HuH-7.5 (cell line): ENCODE measurements around the gene FLRT3.

Experiments
- DNase-seq: peaks from one replicate; pipeline ENCODE4 v3.0.0; 2011; ENCODE audit warnings: low spot score

Gene FLRT3

DNA sequence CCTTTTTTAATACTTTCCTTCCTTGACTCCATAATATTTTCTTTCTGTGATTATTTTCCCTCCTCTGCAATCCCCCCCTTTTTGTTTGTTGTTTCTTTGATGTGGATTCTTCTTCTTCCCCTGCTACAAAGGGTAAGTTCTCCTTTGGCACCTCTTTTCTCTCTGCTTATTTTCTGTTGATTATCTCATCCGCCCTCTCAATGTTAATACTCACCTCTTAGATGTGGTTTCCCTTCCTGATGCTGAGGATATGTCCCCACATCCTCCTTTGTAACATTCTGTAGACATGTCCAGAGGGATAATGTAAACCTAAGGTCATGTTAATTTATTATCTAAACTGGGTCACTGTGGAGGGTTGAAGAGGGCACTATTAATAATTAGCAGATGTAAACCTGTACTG, 17.7 kb downstream of the FLRT3 start:
- no peak for DNase-seq

DNA sequence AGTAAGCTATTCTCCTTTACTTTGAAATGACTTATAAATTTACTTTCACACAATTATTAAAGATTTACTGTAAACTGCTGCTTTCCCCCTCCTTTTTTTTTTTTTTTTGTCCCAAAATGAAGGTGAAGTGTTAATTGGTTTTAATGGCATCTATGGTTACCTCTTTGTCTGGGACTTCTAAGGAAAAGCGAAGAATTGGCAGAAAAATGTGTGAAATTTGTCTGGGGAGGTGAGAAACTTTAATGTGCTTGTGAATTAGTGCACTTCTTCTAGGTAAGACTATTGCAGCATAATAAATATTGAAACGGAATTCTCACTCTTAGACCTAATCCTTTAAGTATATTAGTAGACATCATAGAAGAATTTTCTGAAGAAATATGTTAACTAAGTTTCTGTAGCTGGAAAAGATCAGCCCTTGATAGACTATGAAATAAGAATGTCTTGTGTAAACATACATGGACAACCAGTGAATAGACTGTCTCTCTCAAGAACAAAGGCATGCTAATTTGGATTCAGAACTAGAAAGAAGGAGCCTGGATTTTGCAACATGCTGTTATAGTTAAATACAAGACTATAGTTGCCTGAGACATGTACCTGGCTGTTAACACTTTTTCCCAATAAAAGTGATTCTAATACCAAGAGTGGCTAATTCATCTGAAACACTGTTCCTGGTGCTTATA, 23.9 kb downstream of the FLRT3 start:
- DNase-seq = no peak

DNA sequence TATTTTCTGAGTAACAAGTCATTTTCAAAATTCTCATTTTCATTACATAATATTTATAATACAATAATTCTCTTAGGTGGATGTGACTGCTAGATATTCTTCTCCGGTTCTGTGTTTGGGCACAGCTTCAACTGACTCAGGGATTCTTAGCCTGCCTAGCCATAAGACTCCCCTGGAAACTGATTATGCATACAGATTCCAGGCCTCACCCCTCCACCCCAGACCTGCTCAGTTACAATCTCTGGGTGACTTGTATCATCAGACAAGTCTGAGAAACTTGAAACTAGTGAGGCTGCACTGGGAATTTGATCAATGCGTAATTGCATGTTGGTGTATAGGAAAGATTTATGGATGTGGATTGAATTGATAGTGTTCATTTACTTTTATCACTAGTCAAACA, 25.4 kb downstream of the FLRT3 start:
- no peak for DNase-seq

DNA sequence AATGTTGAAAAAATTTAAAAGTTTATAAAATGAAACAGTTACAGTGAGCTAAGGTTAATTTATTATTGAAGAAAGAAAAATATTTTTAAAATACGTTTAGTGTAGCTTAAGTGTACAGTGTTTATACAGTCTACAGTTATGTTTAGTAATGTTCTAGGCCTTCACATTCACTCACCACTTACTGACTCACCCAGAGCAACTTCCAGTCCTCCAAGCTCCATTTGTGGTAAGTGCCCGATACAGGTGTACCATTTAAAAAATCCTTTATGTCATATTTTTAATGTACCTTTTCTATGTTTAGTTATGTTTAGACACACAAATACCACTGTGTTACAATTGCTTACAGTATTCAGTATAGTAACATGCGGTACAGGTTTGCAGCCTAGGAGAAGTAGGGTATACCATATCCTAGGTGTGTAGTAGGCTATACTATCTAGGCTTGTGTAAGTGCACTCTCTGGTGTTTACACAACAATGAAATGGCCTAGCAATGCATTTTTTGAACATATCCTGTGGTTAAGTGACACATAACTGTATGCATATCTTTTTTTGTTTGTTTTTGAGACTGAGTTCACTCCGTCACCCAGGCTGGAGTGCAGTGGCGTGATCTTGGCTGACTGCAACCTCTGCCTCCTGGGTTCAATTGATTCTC, 26.3 kb downstream of the FLRT3 start:
- no peak for DNase-seq

DNA sequence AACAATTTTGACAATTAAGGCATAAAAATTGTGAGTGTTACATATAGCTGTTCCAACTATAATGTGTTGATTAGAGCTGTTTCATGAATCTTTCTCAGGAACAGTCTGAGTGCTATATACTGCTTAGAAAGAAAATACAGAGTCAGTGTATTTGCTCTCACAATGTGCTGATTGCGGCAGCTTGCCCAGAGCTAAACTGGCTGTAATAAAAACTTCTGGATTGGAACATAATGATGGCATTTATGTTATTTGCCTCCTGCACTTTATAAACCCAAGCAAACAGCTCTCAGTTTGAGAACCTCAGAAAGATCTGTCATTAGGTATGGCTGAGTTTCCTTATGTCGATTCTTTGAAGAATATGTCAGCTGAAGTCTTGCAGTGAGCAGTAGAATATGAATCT, 29.5 kb downstream of the FLRT3 start:
- no peak for DNase-seq

DNA sequence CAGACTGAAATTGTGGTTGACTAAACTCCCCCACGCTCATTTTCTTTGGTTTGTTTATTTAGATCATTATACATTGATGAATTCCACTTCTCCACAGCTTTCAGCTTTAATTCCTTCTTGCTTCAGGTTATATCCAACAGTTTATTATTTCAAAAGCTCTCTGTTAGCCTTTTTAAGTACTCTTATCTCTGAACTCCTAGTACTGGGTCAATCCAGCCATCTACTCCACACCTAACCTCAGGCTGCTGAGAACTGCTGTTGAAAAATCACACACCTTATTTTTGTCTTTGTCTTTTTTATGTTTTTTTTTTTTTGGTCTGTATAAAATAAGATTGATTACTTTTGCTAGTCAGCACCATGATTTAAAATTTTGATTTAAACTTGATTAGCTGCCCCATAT, 32.9 kb downstream of the FLRT3 start:
- no peak for DNase-seq

DNA sequence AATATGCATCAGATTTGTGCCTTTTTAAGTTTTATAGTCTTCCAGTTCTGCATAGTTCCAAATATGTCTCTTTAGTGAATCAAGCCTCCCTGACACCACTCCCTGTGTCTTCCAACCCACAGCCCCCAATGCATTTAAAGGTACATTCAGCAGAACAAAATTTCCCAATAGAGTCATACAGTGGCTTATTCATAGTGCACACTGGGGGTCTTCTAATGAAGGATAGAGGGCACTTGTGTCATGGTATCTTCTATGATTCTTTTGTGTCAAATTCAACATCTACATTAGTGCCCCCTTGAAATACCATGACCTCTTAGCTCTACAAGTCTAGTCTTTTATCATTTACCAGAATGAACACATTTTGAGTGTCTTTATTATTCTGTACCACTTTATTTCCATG, 33.8 kb downstream of the FLRT3 start:
- no peak for DNase-seq

DNA sequence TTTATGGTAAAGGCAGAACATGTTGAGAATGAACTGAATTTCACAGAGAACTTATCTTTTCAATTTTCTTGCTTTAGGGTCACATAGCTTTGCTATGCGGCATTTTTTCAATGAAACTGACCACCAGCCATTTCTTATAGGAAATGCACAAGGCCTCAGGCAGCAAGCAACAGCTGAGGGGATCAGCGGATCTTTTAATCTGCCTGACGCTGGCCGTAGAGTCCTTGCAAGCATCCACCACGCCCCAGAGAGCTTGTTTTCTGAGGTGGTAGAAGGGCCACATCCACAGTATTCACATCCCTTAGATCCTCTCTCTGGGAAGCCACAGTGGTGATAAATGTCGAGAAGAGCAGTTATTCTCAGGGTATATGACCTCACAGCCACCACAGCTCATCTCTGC, 34.3 kb downstream of the FLRT3 start:
- no peak for DNase-seq

DNA sequence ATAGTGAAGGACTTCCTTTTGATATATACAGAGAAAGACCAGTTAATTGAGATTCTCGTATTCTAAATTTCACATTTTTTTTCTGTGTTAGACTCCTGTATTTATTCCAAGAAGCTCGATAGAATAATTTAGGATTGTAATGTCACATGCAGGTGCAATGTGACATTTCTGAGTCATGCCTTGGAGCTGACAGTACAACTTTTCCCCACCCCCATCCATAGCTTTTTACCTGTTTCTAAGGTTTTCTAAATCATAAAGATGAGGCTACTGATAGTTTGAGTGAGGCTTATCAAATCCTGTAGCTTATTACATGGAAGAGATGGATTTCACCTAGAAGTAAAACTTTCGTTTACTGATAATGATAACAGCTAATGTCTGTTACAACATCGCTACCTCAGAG, 37.6 kb downstream of the FLRT3 start:
- DNase-seq = no peak

DNA sequence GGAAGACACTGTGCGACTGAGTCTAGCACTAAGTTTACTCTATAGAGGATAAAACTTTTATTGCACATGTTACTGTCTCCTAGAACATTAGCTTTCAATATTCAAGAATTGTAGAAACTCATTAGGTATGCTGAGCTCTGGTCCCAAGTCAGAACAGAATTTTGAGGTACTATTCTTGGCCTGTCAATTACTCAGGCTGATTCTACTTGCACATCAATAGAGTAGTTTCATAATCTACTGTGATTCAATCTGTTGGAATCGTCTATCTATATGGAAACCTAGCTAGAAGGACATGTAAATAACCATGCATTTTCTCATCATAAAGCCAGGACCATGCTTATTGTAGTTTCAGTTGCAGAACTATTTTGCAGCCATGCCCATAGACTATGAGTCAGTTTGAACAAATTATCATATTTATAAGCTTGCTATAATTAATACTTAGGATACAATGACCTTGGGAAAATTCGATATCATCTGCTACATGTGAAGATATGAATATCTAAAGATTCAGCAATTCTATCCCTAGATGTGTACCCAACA, 41.6 kb downstream of the FLRT3 start:
- no peak for DNase-seq

DNA sequence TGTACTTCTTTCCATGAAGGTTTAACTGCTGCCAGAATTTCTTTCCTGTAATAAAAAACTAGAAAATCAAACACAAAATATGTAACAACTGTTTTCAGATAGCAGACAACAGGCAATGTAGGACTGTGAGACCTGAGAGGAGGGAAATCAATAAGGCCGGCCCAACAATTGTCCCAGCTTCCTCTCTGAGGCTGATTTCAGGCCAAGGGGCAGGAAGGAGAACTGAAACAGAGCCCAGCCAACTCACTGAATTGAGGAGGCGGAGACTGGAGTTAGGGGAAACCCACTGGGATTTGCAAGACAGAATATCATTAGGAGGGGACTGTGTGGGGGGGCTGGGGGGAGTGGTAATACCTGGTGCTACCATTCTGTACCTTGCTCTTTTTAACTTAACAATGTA, 42.2 kb downstream of the FLRT3 start:
- peak; percentile 20 for DNase-seq

DNA sequence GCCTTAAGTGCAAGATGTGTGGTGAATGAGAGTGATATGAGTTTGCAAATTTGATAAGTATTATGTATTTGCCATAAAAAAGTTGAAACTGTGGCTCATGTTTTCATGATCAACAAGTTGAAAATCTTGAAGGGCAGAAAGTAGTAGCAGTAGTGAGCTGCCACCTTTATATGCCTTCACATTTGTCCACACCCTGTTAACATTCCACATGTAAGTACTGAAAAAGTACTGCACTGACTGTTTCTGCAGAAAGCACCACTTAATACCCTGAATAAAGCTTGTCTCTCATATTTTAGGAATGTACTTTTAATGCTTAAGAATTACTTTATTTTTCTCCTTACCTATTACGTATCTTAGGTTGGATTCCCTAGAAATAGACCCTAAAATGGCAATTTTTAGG, 45.9 kb downstream of the FLRT3 start:
- no peak for DNase-seq

DNA sequence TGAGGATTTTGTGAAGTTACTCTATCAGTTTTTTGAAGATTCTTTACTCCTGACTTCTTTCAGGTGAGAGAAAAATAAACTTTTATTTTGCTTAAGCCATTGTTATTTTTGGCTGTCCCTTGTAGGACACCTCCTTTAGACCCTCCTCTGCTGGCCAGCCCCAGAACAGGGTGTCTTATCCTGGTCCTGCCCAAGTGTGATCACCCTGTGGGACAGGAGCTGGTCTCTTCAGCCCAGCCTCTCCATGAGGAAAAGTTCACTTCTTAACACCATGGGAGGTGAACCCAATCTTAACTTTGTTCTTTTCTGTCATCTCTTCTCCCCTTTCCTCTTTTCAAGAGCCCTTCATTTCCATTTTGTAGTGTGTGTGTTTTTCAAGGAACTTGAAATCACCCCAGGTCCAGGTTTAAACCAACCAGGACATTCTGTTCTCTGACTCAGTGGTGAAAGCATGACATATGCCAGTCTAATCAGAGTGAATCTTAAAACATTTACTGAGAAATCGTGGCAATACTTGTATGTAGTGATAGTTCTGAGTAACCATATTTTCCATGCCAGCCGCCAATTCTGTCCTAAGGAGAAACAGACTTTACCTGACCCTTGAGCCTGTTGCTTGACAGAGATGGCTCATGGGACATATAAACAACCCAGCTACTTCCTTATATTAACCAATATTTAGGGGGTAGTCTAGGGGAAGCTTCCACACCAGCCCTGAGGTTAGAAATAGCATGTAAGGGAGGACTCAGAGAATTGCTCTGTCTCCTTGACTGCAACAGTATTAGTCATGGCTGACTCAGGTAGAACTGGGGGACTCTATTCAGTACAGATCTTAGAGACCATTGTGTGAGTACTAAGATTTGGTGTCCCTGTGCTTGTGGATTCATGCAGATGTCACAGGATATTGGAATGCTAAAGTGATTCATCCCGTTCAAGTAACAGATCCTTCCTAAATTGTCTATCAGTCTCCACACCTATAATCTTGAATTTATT, 48.8 kb downstream of the FLRT3 start:
- DNase-seq = no peak

DNA sequence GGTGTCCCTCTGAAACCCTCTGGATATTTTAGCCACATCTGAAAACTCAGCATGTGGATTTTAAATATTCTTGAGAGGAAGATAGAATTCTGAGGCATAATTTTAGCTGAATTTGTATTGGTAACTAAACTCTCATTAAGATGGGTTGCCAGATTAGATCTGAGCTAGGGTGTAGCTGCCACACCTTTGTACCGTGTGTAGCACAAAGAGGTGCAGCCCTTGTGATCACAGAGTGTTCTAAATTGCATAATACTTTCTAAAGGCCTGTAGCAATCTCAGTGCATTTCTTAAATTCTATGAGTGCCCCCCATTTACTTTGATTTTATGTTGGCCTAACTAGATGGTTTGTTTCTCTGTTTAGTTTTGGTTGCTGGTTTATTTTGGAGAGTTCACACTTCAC, 53.0 kb downstream of the FLRT3 start:
- no peak for DNase-seq

DNA sequence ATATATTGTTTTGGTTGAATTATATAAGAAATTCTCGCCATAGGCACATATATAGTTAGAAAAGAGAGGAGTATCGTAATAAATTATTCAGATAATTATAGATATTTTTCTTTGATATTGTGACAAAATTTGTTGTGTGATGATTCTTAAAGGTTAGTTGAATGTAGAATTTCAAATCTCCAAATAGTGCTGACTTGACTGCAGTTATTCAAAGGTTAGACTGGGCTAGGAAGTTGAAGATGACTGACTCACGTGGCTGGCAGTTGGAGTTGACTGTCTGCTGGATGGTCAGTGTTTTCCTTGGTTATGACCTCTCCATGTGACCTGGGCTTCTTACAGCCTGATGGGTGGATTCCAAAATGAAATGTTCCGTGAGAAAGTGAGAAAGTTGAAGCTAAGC, 55.3 kb downstream of the FLRT3 start:
- no peak for DNase-seq
